NT2/D1 (cell line): ENCODE measurements around the gene SLC15A4.

Experiments used
- YY1 ChIP-seq: IDR thresholded peaks from 2 replicates; pipeline ENCODE4 v1.6.1; 2011; ENCODE audit not compliant: insufficient read length, insufficient read depth
- ZNF274 ChIP-seq: IDR thresholded peaks from 2 replicates; pipeline ENCODE4 v1.6.1; 2011; ENCODE audit warnings: mild to moderate bottlenecking, low read depth, low read length

GRCh38 chr12:128861226-128862016 is 37.7 kb upstream of the SLC15A4 start:
- TF ChIP-seq ZNF274 (no peak), YY1 (no peak)
